Measurements from ENCODE around the gene MEGF10. TPM values are rescaled to one million over a fixed set of nuclear protein-coding genes. Genes with fewer than 3 reads are reported as not detected.
A peak's percentile ranks its signal among the peaks of the same experiment; 100 is the strongest.

Gene MEGF10
- total RNA-seq, 2 experiments from 2014 or later: not detected

DNA sequence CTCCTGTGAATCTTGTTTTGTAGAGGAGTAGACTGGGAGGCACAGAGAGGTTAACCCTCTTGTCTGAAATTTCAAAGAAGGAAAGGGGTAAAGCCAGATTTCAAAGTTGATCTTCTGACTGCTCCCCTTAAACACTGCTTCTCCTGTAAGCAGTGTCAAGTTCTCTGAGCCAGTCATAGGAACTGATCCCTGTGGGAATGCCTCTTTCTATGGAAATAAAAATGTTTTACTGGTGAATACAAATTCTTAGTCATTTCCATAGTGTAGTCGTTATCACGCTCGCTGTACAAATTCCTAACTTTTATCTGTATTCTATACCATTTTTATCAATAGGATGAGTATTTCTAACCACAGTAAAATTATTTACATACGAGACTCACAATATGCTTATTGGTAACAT is 160.5 kb downstream of the MEGF10 start:
- POLR2A ChIA-PET: no interaction called here

DNA sequence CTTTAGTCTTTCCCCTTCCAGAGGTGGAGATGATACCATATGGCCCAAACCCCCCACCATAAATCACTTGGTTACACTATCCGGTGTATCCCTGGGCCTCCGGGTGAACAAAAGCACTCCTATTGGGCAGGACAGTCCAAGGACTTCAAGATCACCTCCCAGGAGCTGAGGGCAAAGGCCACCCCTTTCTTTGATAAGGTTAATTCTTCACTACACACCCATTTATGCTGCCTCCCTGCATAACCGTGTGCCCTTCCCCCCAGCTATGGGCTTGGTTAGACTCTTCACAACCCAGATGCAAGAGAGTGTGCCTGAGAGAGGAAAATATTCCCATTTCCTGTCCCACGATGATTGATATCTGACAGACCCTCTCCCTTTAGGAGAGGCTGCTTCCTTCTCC is 162.0 kb downstream of the MEGF10 start:
- POLR2A ChIA-PET: no interaction called here
- Mint-ChIP-seq H3K4me3 (no peak overlapping the region), H3K36me3 (ENCODE audit: low read depth) (no peaks in the 10 kb centered on the region), H3K9me3 (ENCODE audit: low read depth) (no peaks in the 10 kb centered on the region), H3K27me3 (peaks cover 7% of the 10 kb centered on the region), H3K4me1 (no peaks in the 10 kb centered on the region), H3K27ac (no peak overlapping the region)
- DNase-seq: no peak
- no peak for ATAC-seq
- intact Hi-C loops (cut with DNase I, micrococcal nuclease): no loop called here
- CTCF ChIA-PET: interaction anchor here (0.6 kb wide), 1 partner anchor 168 kb away, joined by 7 read pairs; no protein-coding TSS in a partner anchor

More for the DNA sequence above, 160.5 kb downstream of the MEGF10 start:
- no peak for DNase-seq
- H3K9me3 Mint-ChIP-seq (ENCODE audit: low read depth): no peaks in the 10 kb centered on the region
- H3K27me3 Mint-ChIP-seq: peaks cover 5% of the 10 kb centered on the region
- intact Hi-C loops (cut with DNase I, micrococcal nuclease): no loop called here
- no peak overlapping the region for H3K4me3 Mint-ChIP-seq
- no peaks in the 10 kb centered on the region for H3K36me3 Mint-ChIP-seq (ENCODE audit: low read depth)
- H3K27ac Mint-ChIP-seq: no peak overlapping the region
- CTCF ChIA-PET: no interaction called here
- no peak for ATAC-seq
- no peaks in the 10 kb centered on the region for H3K4me1 Mint-ChIP-seq

DNA sequence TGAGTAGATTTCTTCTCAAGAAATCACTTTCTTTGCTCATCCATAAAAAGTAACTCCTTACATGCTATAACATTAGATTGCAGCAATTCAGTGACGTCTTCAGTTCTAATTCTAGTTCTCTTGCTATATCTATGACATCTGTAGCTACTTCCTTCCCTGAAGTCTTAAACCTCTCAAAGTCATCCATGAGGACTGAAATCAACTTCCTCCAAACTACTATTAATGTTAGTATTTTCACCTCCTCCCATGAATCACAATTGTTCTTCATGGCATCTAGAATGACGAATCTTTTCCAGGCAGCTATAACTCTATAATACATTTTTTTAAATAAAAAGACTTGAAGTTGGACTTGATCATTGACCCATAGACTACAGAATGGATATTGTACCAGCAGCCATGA is 180.6 kb downstream of the MEGF10 start:
- Mint-ChIP-seq H3K27me3 (peaks cover 4% of the 10 kb centered on the region), H3K27ac (no peak overlapping the region), H3K4me3 (no peak overlapping the region), H3K36me3 (ENCODE audit: low read depth) (no peaks in the 10 kb centered on the region), H3K9me3 (ENCODE audit: low read depth) (no peaks in the 10 kb centered on the region), H3K4me1 (no peaks in the 10 kb centered on the region)
- CTCF ChIA-PET: no interaction called here
- DNase-seq: no peak
- POLR2A ChIA-PET: no interaction called here
- intact Hi-C loops (cut with DNase I, micrococcal nuclease): no loop called here
- ATAC-seq: no peak

DNA sequence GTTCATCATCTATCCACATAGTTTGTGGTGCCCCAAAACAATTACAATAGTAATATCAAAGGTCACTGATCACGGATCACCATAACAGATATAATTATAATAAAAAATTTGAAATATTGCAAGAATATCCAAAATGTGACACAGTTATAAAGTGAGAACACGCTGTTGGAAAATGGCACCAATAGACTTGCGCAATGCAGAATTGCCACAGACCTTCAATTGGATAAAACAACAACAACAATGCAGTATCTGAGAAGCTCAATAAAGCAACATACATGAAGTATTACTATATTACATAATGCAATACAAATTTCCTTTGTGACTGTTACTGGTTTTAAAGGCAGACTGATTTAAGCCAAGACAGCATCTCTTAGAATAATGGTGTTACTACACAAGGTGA is 182.1 kb downstream of the MEGF10 start:
- CTCF ChIA-PET: interaction anchor here (1.0 to 1.1 kb wide), 2 partner anchors 18 to 20 kb away, joined by 3 to 4 read pairs; no protein-coding TSS in a partner anchor
- Mint-ChIP-seq H3K27me3 (peaks cover 4% of the 10 kb centered on the region), H3K4me3 (no peak overlapping the region), H3K27ac (no peak overlapping the region), H3K9me3 (ENCODE audit: low read depth) (no peaks in the 10 kb centered on the region), H3K36me3 (ENCODE audit: low read depth) (no peaks in the 10 kb centered on the region), H3K4me1 (no peaks in the 10 kb centered on the region)
- POLR2A ChIA-PET: no interaction called here
- no peak for DNase-seq
- intact Hi-C loops (cut with DNase I, micrococcal nuclease): no loop called here
- ATAC-seq: no peak

DNA sequence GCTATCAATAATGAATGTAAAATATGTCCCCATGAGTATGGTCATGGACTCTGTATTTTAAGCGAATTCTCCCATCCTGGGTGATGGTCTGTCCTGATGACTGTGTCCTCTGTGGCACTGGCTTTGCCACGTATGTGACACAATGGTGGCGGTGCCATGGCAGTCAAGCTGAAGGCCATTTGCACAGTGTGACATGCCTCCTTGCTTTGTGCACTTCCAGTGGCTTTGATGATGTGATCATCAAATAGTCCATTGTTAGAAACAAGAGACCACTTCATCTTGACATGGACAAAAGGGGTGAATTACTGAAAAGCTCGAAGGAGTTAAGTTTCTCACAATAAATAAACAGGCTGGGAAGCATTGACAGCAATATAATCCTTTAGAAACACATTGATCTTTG is 195.9 kb downstream of the MEGF10 start:
- Mint-ChIP-seq H3K27ac (no peak overlapping the region), H3K36me3 (ENCODE audit: low read depth) (no peaks in the 10 kb centered on the region), H3K4me3 (no peak overlapping the region), H3K9me3 (ENCODE audit: low read depth) (no peaks in the 10 kb centered on the region), H3K27me3 (peaks cover 6% of the 10 kb centered on the region), H3K4me1 (no peaks in the 10 kb centered on the region)
- intact Hi-C loops (cut with DNase I, micrococcal nuclease): no loop called here
- ChIA-PET CTCF (no interaction called here), POLR2A (no interaction called here)
- DNase-seq (no peak), ATAC-seq (no peak)

DNA sequence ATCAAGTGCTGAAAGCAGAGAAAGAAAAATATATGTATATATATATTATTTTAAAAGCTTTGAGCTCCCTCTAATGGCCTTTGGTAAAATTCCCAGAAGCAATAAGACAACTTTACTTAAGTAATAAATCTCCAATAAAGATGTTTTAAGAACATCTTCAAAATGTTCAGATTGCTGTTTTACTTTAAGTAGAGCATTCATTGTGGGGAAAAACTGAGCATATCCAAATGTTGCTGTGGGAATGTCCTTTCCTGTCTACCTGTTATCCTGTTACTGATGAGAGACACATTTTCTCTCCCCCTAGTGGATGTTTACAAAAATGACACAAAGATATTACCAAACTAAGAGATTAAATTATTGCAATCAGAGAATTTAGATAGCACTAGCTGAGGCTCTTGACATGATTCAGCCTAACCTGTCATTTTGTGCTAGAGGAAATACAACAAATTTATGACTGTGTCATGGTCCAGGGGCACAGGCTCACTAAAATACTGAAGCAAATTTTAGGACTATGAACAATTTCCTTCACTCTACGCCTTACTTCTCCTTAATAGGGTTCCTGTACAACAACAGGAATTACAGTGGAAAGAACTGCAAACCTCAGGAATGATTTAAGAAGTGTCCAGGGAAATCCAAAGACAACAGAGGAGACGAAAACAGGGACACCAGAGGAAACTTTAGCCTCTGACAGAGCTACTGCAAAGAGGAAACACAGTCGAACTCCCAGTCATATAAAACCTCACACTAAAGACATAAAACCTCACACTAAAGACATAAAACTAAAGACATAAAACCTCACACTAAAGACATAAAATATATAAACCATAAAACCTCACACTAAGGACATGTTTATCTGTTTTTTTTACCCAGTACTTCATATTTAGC is 202.5 kb downstream of the MEGF10 start:
- ATAC-seq (peak; percentile 51), DNase-seq (no peak)
- intact Hi-C loops (cut with DNase I, micrococcal nuclease): loop anchor here (1.0 to 5.0 kb wide), 5 partner anchors 202 to 1156 kb away; partner anchors contain the start of gene MEGF10 (in 2 of the 2)
- no peaks in the 10 kb centered on the region for H3K4me1 Mint-ChIP-seq
- CTCF ChIA-PET: interaction anchor here (0.6 to 4.0 kb wide), 26 partner anchors 9 to 1156 kb away, joined by 3 to 19 read pairs (median 4); no protein-coding TSS in a partner anchor
- H3K9me3 Mint-ChIP-seq (ENCODE audit: low read depth): no peaks in the 10 kb centered on the region
- no peak overlapping the region for H3K4me3 Mint-ChIP-seq
- H3K27ac Mint-ChIP-seq: no peak overlapping the region
- POLR2A ChIA-PET: no interaction called here
- H3K27me3 Mint-ChIP-seq: peaks cover 12% of the 10 kb centered on the region
- no peaks in the 10 kb centered on the region for H3K36me3 Mint-ChIP-seq (ENCODE audit: low read depth)

DNA sequence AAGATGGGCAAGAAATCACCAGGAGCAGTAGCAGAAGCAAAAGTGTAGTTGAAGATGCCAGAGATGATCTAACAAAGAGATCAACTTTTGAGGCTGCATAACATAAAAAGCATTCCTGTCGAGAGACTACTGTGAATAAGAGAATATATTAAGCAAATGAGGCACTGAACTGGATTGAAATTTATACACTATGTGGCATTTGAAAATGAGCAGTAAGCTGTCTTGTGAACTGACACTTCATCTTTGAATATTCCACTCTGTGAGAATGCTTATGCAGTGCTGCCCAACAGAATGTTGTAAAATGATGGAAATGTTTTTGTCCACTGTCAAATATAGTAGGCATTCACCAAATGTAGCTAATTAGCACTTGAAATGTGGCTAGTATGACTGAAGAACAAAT is 208.0 kb downstream of the MEGF10 start:
- POLR2A ChIA-PET: no interaction called here
- Mint-ChIP-seq H3K4me3 (no peak overlapping the region), H3K36me3 (ENCODE audit: low read depth) (no peaks in the 10 kb centered on the region), H3K4me1 (no peaks in the 10 kb centered on the region), H3K27ac (no peak overlapping the region), H3K27me3 (peaks cover 11% of the 10 kb centered on the region), H3K9me3 (ENCODE audit: low read depth) (no peaks in the 10 kb centered on the region)
- ATAC-seq (no peak), DNase-seq (no peak)
- CTCF ChIA-PET: interaction anchor here (1.3 kb wide), 1 partner anchor 15 kb away, joined by 6 read pairs; no protein-coding TSS in a partner anchor
- intact Hi-C loops (cut with DNase I, micrococcal nuclease): no loop called here

DNA sequence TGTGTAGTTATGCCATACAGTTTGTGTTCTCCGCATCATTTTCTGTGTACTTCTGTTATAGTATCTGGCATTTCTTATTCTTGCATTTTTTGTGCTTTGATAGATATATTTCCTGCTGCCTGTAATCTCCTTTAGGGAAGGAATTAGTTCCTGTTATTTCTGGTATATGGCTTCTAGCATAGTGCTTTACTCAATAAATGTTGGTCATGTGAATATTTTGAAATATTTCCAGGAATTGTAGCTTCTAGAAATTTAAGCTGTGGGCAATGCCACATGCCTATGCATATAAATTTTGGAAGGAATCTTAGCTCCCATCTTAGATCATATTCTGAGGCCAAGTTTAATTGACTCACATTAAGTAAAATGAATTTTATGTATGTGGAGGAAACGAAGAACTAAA is 215.3 kb downstream of the MEGF10 start:
- no peak for DNase-seq
- no peaks in the 10 kb centered on the region for H3K4me1 Mint-ChIP-seq
- intact Hi-C loops (cut with DNase I, micrococcal nuclease): loop anchor here in 1 of 2 experiments (10.0 kb wide), 1 partner anchor 641 kb away; no protein-coding TSS in a partner anchor
- no peak overlapping the region for H3K27ac Mint-ChIP-seq
- H3K9me3 Mint-ChIP-seq (ENCODE audit: low read depth): no peaks in the 10 kb centered on the region
- H3K4me3 Mint-ChIP-seq: no peak overlapping the region
- CTCF ChIA-PET: interaction anchor here (3.3 kb wide), 1 partner anchor 14 kb away, joined by 19 read pairs; no protein-coding TSS in a partner anchor
- H3K36me3 Mint-ChIP-seq (ENCODE audit: low read depth): no peaks in the 10 kb centered on the region
- peaks cover 14% of the 10 kb centered on the region for H3K27me3 Mint-ChIP-seq
- ATAC-seq: no peak
- POLR2A ChIA-PET: no interaction called here

DNA sequence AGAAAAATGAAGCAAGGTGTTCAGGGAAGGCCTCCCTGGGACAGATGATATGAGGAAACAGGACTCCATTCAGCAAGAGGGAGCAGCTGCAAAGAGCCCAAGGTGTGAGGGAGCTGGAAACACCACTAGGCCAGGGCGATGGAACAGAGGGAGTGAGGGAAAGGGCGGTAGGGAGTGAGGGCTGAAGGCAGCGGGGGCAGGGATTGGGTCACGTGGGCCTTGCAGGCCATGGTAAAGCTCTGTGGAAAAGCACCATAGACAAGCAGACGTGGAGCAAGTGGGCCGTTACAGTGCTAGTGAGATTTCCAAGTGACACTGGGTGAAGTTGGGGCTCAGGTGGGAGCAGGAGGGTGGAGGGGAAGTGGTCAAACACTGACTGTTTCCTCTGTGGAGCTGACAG is 216.0 kb downstream of the MEGF10 start:
- intact Hi-C loops (cut with DNase I, micrococcal nuclease): loop anchor here in 1 of 2 experiments (10.0 kb wide), 1 partner anchor 642 kb away; no protein-coding TSS in a partner anchor
- POLR2A ChIA-PET: no interaction called here
- CTCF ChIA-PET: interaction anchor here (3.3 kb wide), 1 partner anchor 15 kb away, joined by 19 read pairs; no protein-coding TSS in a partner anchor
- H3K36me3 Mint-ChIP-seq (ENCODE audit: low read depth): no peaks in the 10 kb centered on the region
- H3K4me3 Mint-ChIP-seq: no peak overlapping the region
- no peak overlapping the region for H3K27ac Mint-ChIP-seq
- ATAC-seq (no peak), DNase-seq (no peak)
- H3K9me3 Mint-ChIP-seq (ENCODE audit: low read depth): no peaks in the 10 kb centered on the region
- H3K4me1 Mint-ChIP-seq: no peaks in the 10 kb centered on the region
- peaks cover 16% of the 10 kb centered on the region for H3K27me3 Mint-ChIP-seq

DNA sequence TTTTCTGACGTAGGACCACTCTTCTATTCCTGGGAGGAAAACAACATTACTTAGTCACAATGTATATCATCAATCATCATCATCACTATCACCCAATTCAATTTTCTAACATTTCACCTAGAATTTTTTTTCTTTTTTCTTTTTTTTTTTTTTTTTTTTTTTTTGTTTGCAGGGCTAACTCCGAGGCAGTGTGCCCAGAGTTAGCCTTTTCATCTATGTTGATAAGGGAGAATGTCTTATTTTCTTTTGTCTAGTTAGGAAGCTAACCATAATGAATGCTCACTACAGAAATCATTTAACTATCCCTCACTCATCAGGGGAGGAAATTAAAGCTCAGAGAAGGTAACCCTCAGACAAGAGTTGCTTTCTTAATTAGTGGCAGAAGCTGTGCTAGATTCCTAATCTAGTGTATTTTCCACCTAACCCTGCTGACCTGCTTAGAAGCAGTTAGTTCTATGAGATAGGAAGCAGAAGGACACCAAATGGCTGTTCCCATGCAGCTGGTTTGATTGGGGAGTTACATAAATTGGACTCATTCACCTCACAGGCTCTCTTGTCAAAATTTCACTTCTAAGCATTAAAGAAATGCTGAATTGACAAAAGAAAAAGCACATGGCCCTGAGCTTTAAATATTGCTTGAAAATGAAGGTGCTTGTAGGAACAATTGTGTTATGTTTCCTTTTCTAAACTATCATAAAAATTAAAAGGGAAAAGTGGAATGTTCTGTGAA is 218.2 kb downstream of the MEGF10 start:
- ChIA-PET POLR2A (no interaction called here), CTCF (interaction anchor here (0.7 to 3.3 kb wide), 3 partner anchors 16 to 22 kb away, joined by 3 to 19 read pairs (median 4); no protein-coding TSS in a partner anchor)
- H3K9me3 Mint-ChIP-seq (ENCODE audit: low read depth): no peaks in the 10 kb centered on the region
- peaks cover 16% of the 10 kb centered on the region for H3K27me3 Mint-ChIP-seq
- intact Hi-C loops (cut with DNase I, micrococcal nuclease): loop anchor here in 1 of 2 experiments (10.0 kb wide), 1 partner anchor 644 kb away; no protein-coding TSS in a partner anchor
- no peak for ATAC-seq
- H3K36me3 Mint-ChIP-seq (ENCODE audit: low read depth): no peaks in the 10 kb centered on the region
- no peak overlapping the region for H3K4me3 Mint-ChIP-seq
- no peaks in the 10 kb centered on the region for H3K4me1 Mint-ChIP-seq
- H3K27ac Mint-ChIP-seq: no peak overlapping the region
- DNase-seq: no peak

All from activated CD4-positive, alpha-beta T cell treated with anti-CD3 and anti-CD28 coated beads for 36 hours (primary cell).